Natural killer cell (primary cell): ENCODE data around the gene FBXW5. TPM values are rescaled to one million over a fixed set of nuclear protein-coding genes. Genes with fewer than 3 reads are reported as not detected.

Experiments
- ATAC-seq, 3 donors: fragments of 150-1000 bp in 2 of 3; fragments of 200-7000 bp in 1 of 3; cut with Tn5 transposase; 1 replicate in 1 of 3; 2 replicates in 2 of 3; pipeline ENCODE4 v1.10.0; 2021; ENCODE audit warnings: mild to moderate bottlenecking in 2 of 3, moderate library complexity in 2 of 3
- DNase-seq, 2 donors: peaks; one replicate each; pipeline versions ENCODE4 v3.0.0 to v3.0.0-alpha.2; 2013 to 2021; ENCODE audit warnings: mixed read lengths in 1 of 2
- H3K27ac ChIP-seq: one replicate; pipeline ENCODE4 v1.5.1; 2013; ENCODE audit warnings: mild to moderate bottlenecking, low read length
- H3K27me3 ChIP-seq: one replicate; pipeline ENCODE4 v1.6.1; 2013; ENCODE audit warnings: low read length; ENCODE audit not compliant: control insufficient read depth, insufficient read depth
- H3K36me3 ChIP-seq: one replicate; pipeline ENCODE4 v1.6.1; 2013; ENCODE audit warnings: low read length; ENCODE audit not compliant: control insufficient read depth, insufficient read depth
- H3K4me1 ChIP-seq: one replicate; pipeline ENCODE4 v1.6.1; 2013; ENCODE audit warnings: low read length; ENCODE audit not compliant: control insufficient read depth, insufficient read depth
- H3K4me3 ChIP-seq: one replicate; pipeline ENCODE4 v1.5.1; 2013; ENCODE audit warnings: low read length
- H3K9me3 ChIP-seq: one replicate; pipeline ENCODE4 v1.6.1; 2013; ENCODE audit warnings: low read length; ENCODE audit not compliant: control insufficient read depth, insufficient read depth
- H3K27ac Mint-ChIP-seq, 2 donors: one replicate each; pipeline ENCODE4 v1.8.0; 2022; ENCODE audit warnings: mild to moderate bottlenecking in 2 of 2, mixed read lengths in 2 of 2, moderate library complexity in 1 of 2
- H3K27me3 Mint-ChIP-seq, 2 donors: one replicate each; pipeline ENCODE4 v1.8.0; 2022; ENCODE audit warnings: low read depth in 2 of 2, mixed read lengths in 2 of 2
- H3K36me3 Mint-ChIP-seq: one replicate; pipeline ENCODE4 v1.8.0; 2022; ENCODE audit warnings: mixed read lengths
- H3K4me1 Mint-ChIP-seq, 2 donors: one replicate each; pipeline ENCODE4 v1.8.0; 2022; ENCODE audit warnings: mixed read lengths in 2 of 2
- H3K4me3 Mint-ChIP-seq: one replicate; pipeline ENCODE4 v1.8.0; 2022; ENCODE audit warnings: mild to moderate bottlenecking, moderate library complexity, mixed read lengths
- H3K9me3 Mint-ChIP-seq, 2 donors: one replicate each; pipeline ENCODE4 v1.8.0; 2022; ENCODE audit warnings: mixed read lengths in 2 of 2
- CTCF ChIP-seq: fragments of 200-600 bp; IDR thresholded peaks from one replicate; pipeline ENCODE4 v1.8.0; 2022; ENCODE audit warnings: antibody characterized with exemption
- WGBS: methylation state at CpG from one replicate; pipeline ENCODE4 v1.1.7; 2013; ENCODE audit warnings: missing lambda C conversion rate; ENCODE audit not compliant: insufficient coverage; 5-methylcytosine and 5-hydroxymethylcytosine counted together
- intact Hi-C: fragments of 100-400 bp; cut with micrococcal nuclease; formaldehyde crosslinking; loops from one replicate; pipeline ENCODE4 v1.14.2; 2022
- total RNA-seq, 4 donors: library from RNA; stranded (reverse); fragments of 120-200 nt in 1 of 4; gene quantifications; one replicate each; pipeline versions ENCODE4 v1.2.3 to v1.2.4, GENCODE V29; 2013 to 2022

The FBXW5 gene
- total RNA-seq, 3 donors from 2014 or later (not counting 1 experiment from before 2014, with no cell fraction given) = 117 to 144 (median 136) TPM

GRCh38 chr9:136969774-136970173 is 25.2 kb upstream of the FBXW5 start:
- no peaks in the 10 kb centered on the region for H3K9me3 Mint-ChIP-seq
- H3K4me1 Mint-ChIP-seq = peaks cover 12 to 26% of the 10 kb centered on the region in 2 donors
- Histone ChIP-seq H3K4me3 (no peak overlapping the region), H3K27ac (no peak overlapping the region), H3K9me3 (no peaks in the 10 kb centered on the region), H3K27me3 (no peaks in the 10 kb centered on the region), H3K36me3 (no peaks in the 10 kb centered on the region), H3K4me1 (peaks cover 45% of the 10 kb centered on the region)
- DNase-seq (no peak), ATAC-seq (no peak)
- no peak overlapping the region for H3K4me3 Mint-ChIP-seq
- WGBS = 86% methylated on average over 4 of the region's 5 CpGs
- H3K27ac Mint-ChIP-seq = no peak overlapping the region
- H3K36me3 Mint-ChIP-seq = no peaks in the 10 kb centered on the region
- no peak for TF ChIP-seq CTCF
- intact Hi-C loops = no loop called here
- H3K27me3 Mint-ChIP-seq = no peaks in the 10 kb centered on the region

GRCh38 chr9:136969150-136969549 is 24.6 kb upstream of the FBXW5 start:
- Histone ChIP-seq H3K36me3 (no peaks in the 10 kb centered on the region), H3K9me3 (no peaks in the 10 kb centered on the region), H3K27ac (no peak overlapping the region), H3K27me3 (no peaks in the 10 kb centered on the region), H3K4me3 (no peak overlapping the region), H3K4me1 (peaks cover 45% of the 10 kb centered on the region)
- Mint-ChIP-seq H3K4me3 (no peak overlapping the region), H3K4me1 (peaks cover 17 to 27% of the 10 kb centered on the region in 2 donors), H3K27ac (no peak overlapping the region), H3K27me3 (no peaks in the 10 kb centered on the region), H3K36me3 (no peaks in the 10 kb centered on the region), H3K9me3 (no peaks in the 10 kb centered on the region)
- ATAC-seq = no peak
- DNase-seq = no peak
- no peak for TF ChIP-seq CTCF
- intact Hi-C loops = no loop called here
- WGBS = 89% methylated on average over 17 of the region's 17 CpGs

GRCh38 chr9:136968333-136969127 is 24.0 kb upstream of the FBXW5 start:
- H3K27ac Mint-ChIP-seq = no peak overlapping the region
- Histone ChIP-seq H3K4me3 (no peak overlapping the region), H3K4me1 (peaks cover 45% of the 10 kb centered on the region), H3K9me3 (no peaks in the 10 kb centered on the region), H3K27ac (no peak overlapping the region), H3K36me3 (no peaks in the 10 kb centered on the region), H3K27me3 (no peaks in the 10 kb centered on the region)
- H3K27me3 Mint-ChIP-seq = no peaks in the 10 kb centered on the region
- no peaks in the 10 kb centered on the region for H3K36me3 Mint-ChIP-seq
- no peaks in the 10 kb centered on the region for H3K9me3 Mint-ChIP-seq
- DNase-seq (no peak), ATAC-seq (no peak)
- peaks cover 17 to 22% of the 10 kb centered on the region in 2 donors for H3K4me1 Mint-ChIP-seq
- 91% methylated on average over 17 of the region's 17 CpGs for WGBS
- peak overlapping the region; percentile 21 for H3K4me3 Mint-ChIP-seq
- intact Hi-C loops = no loop called here
- TF ChIP-seq CTCF = no peak
